Activated B cell treated with CpG ODN at 0.5 μM for 24 hours (primary cell): ENCODE measurements around the gene TNFRSF14. TPM values are rescaled to one million over a fixed set of nuclear protein-coding genes. Genes with fewer than 3 reads are reported as not detected.

Source experiments
- ATAC-seq: fragments of 200-7000 bp; cut with Tn5 transposase; one replicate; pipeline ENCODE4 v1.10.0; 2021; ENCODE audit warnings: low read depth, mild to moderate bottlenecking, moderate library complexity
- CTCF ChIA-PET: fragments of 350-600 bp; sonication (Branson Sonifier 250); formaldehyde crosslinking; loops from one replicate; lab custom pipeline; 2021; ENCODE audit warnings: antibody characterized with exemption; lab: Charles Lee
- POLR2A ChIA-PET: fragments of 350-600 bp; sonication (Branson Sonifier 250); formaldehyde crosslinking; loops from one replicate; lab custom pipeline; 2021; ENCODE audit warnings: antibody characterized with exemption; lab: Charles Lee
- DNase-seq: peaks from one replicate; pipeline ENCODE4 v3.0.0; 2022
- H3K27ac Mint-ChIP-seq: one replicate; pipeline ENCODE4 v1.8.0; 2020; ENCODE audit warnings: mixed read lengths
- H3K27me3 Mint-ChIP-seq: one replicate; pipeline ENCODE4 v1.8.0; 2021; ENCODE audit warnings: mixed read lengths
- H3K36me3 Mint-ChIP-seq: one replicate; pipeline ENCODE4 v1.8.0; 2021; ENCODE audit warnings: low read depth, mixed read lengths
- H3K4me1 Mint-ChIP-seq: one replicate; pipeline ENCODE4 v1.8.0; 2021; ENCODE audit warnings: mixed read lengths
- H3K4me3 Mint-ChIP-seq: one replicate; pipeline ENCODE4 v1.8.0; 2020; ENCODE audit warnings: mild to moderate bottlenecking, mixed read lengths
- H3K9me3 Mint-ChIP-seq: one replicate; pipeline ENCODE4 v1.8.0; 2020; ENCODE audit warnings: mixed read lengths
- CTCF ChIP-seq: fragments of 200-600 bp; IDR thresholded peaks from one replicate; pipeline ENCODE4 v1.8.0; 2022; ENCODE audit warnings: antibody characterized with exemption, mild to moderate bottlenecking
- intact Hi-C: fragments of 100-400 bp; cut with micrococcal nuclease; formaldehyde crosslinking; loops from one replicate; pipeline ENCODE4 v1.15.1; 2024
- total RNA-seq: library from RNA; stranded (reverse); gene quantifications from 2 replicates; pipeline ENCODE4 v1.2.3, GENCODE V29; 2022

TNFRSF14 gene
- total RNA-seq, 1 donor from 2014 or later = 148 TPM

DNA sequence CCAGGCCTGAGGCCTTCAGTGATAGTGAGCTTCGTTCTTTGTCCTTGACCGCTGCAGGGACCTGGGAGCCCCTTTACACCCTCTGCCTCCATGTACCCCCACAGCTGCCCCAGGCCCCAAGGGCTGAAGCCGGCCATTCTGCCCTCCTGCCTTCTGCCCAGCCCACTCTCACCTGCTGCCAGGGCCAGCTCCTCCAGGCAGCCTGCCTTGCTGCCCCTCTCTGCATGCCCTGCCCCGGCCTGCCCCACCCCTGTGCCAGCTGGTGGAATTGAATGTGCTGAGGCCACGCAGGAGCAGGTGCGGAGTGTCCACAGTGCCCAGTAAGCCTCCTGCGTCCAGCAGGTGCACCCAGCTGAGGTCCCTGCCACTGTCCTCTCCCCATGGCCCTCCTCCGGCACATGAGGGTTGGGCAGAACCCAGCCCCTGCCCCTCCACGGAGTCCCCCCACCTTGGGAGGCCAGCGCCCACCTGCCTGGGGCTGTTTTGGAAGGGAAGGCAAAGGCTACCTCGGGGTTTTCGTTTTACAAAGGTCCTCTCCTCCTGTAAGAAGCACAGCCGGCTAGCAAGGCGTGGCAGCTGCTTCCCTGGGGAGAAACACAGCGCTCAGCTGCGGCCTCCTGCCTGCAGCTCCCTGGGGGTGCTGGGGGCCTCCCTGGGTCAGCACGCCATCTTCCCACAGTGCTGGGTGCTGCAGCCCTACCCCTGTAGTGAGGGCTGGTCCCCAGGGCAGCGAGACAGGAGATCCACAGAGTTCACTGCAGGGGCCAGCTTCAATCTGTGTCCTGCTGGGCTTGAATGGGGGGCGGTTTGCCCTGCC, 55.7 kb downstream of the TNFRSF14 start:
- TF ChIP-seq CTCF = no peak
- Mint-ChIP-seq H3K4me1 (no peaks in the 10 kb centered on the region), H3K27ac (no peak overlapping the region), H3K4me3 (no peak overlapping the region), H3K27me3 (peaks cover 13% of the 10 kb centered on the region), H3K9me3 (peaks cover 11% of the 10 kb centered on the region), H3K36me3 (no peaks in the 10 kb centered on the region)
- intact Hi-C loops = no loop called here
- ATAC-seq (peak; percentile 56), DNase-seq (peak; percentile 13)
- CTCF ChIA-PET = no interaction called here
- POLR2A ChIA-PET = no interaction called here

GRCh38 chr1:2612591-2613365, 56.6 kb downstream of the TNFRSF14 start:
- no peak for DNase-seq
- H3K4me1 Mint-ChIP-seq = no peaks in the 10 kb centered on the region
- no peak overlapping the region for H3K4me3 Mint-ChIP-seq
- ChIA-PET CTCF (no interaction called here), POLR2A (no interaction called here)
- ATAC-seq = no peak
- peaks cover 11% of the 10 kb centered on the region for H3K9me3 Mint-ChIP-seq
- no peak overlapping the region for H3K27ac Mint-ChIP-seq
- peaks cover 16% of the 10 kb centered on the region for H3K27me3 Mint-ChIP-seq
- no peaks in the 10 kb centered on the region for H3K36me3 Mint-ChIP-seq
- no peak for TF ChIP-seq CTCF
- intact Hi-C loops = no loop called here

Other genes starting within 250 kb of the TNFRSF14 start
- 15.6 and 17.8 TPM in 2 replicates for gene MORN1, start 164.8 kb upstream of the TNFRSF14 start, total RNA-seq
- gene RER1, start 164.5 kb upstream of the TNFRSF14 start, total RNA-seq = 102 and 105 TPM in 2 replicates
- gene PEX10, start 143.8 kb upstream of the TNFRSF14 start, total RNA-seq = 17.4 and 18.9 TPM in 2 replicates
- 6.0 and 6.1 TPM in 2 replicates for gene PLCH2, start 80.1 kb upstream of the TNFRSF14 start, total RNA-seq
- gene PANK4, start 29.8 kb upstream of the TNFRSF14 start, total RNA-seq = 43.1 and 54.0 TPM in 2 replicates
- gene HES5, start 26.1 kb upstream of the TNFRSF14 start, total RNA-seq = not detected in 2 replicates
- gene PRXL2B, start 30.4 kb downstream of the TNFRSF14 start, total RNA-seq = 12.6 and 13.5 TPM in 2 replicates
- gene MMEL1, start 76.6 kb downstream of the TNFRSF14 start, total RNA-seq = not detected in 2 replicates
- gene TTC34, start 245.3 kb downstream of the TNFRSF14 start, total RNA-seq = 3.6 and 4.5 TPM in 2 replicates